SK-N-SH treated with all-trans-retinoic acid at 6 μM for 48 hours (cell line): ENCODE measurements around the gene NPB.

ENCODE experiments used
- ATAC-seq: fragments of 200-7000 bp; cut with Tn5 transposase; 3 replicates; pipeline ENCODE4 v1.9.1; 2020; ENCODE audit warnings: mild to moderate bottlenecking, moderate library complexity
- ARNTL ChIP-seq: fragments of 450-650 bp; formaldehyde crosslinking; IDR thresholded peaks from 2 replicates; pipeline ENCODE4 v1.5.0; 2020; ENCODE audit warnings: low read depth, mild to moderate bottlenecking, moderate library complexity, borderline replicate concordance
- BACH2 ChIP-seq: fragments of 250-450 bp; sonication (Bioruptor Pico); IDR thresholded peaks from 2 replicates; pipeline ENCODE4 v1.9.0; 2021; ENCODE audit warnings: mild to moderate bottlenecking, borderline replicate concordance
- CREB5 ChIP-seq: fragments of 250-450 bp; sonication (Bioruptor Pico); IDR thresholded peaks from 2 replicates; pipeline ENCODE4 v1.5.1; 2020; ENCODE audit warnings: low read depth, mild to moderate bottlenecking, moderate library complexity
- CSDC2 ChIP-seq: fragments of 250-450 bp; sonication (Bioruptor Pico); IDR thresholded peaks from 2 replicates; pipeline ENCODE4 v1.5.0; 2020; ENCODE audit warnings: mild to moderate bottlenecking, moderate library complexity
- ESRRG ChIP-seq: fragments of 250-450 bp; sonication (Bioruptor Pico); IDR thresholded peaks from 2 replicates; pipeline ENCODE4 v1.6.1; 2021; ENCODE audit warnings: mild to moderate bottlenecking
- GLIS3 ChIP-seq: fragments of 250-450 bp; sonication (Bioruptor Pico); IDR thresholded peaks from 2 replicates; pipeline ENCODE4 v1.5.0; 2020; ENCODE audit warnings: mild to moderate bottlenecking, moderate library complexity
- ISL1 ChIP-seq: fragments of 250-450 bp; sonication (Bioruptor Pico); IDR thresholded peaks from 2 replicates; pipeline ENCODE4 v2.1.2; 2022; ENCODE audit warnings: mild to moderate bottlenecking, moderate library complexity
- OSR1 ChIP-seq: fragments of 250-450 bp; sonication (Bioruptor Pico); IDR thresholded peaks from 2 replicates; pipeline ENCODE4 v1.8.0; 2022; ENCODE audit warnings: moderate library complexity, mild to moderate bottlenecking, inconsistent platforms
- POU6F1 ChIP-seq: fragments of 250-450 bp; sonication (Bioruptor Pico); IDR thresholded peaks from 2 replicates; pipeline ENCODE4 v1.8.0; 2021; ENCODE audit warnings: low read depth, mild to moderate bottlenecking, moderate library complexity, borderline replicate concordance
- PPARA ChIP-seq: fragments of 250-450 bp; sonication (Bioruptor Pico); IDR thresholded peaks from 2 replicates; pipeline ENCODE4 v1.5.0; 2020; ENCODE audit warnings: mild to moderate bottlenecking, borderline replicate concordance
- RARB ChIP-seq: fragments of 250-450 bp; sonication (Bioruptor Pico); IDR thresholded peaks from 2 replicates; pipeline ENCODE4 v1.8.0; 2021; ENCODE audit warnings: mild to moderate bottlenecking, moderate library complexity
- SNAI2 ChIP-seq: fragments of 250-450 bp; sonication (Bioruptor Pico); IDR thresholded peaks from 2 replicates; pipeline ENCODE4 v1.5.0; 2020; ENCODE audit warnings: mild to moderate bottlenecking, moderate library complexity
- TCF4 ChIP-seq: fragments of 250-450 bp; sonication (Bioruptor Pico); IDR thresholded peaks from 2 replicates; pipeline ENCODE4 v1.8.0; 2021; ENCODE audit warnings: mild to moderate bottlenecking, moderate library complexity, borderline replicate concordance
- TOX ChIP-seq: fragments of 250-450 bp; sonication (Bioruptor Pico); IDR thresholded peaks from 2 replicates; pipeline ENCODE4 v1.8.0; 2021; ENCODE audit warnings: mild to moderate bottlenecking, moderate library complexity, borderline replicate concordance
- ZC3H10 ChIP-seq: fragments of 250-450 bp; sonication (Bioruptor Pico); IDR thresholded peaks from 2 replicates; pipeline ENCODE4 v1.5.1; 2021; ENCODE audit warnings: mild to moderate bottlenecking, moderate library complexity
- ZFP3 ChIP-seq: fragments of 250-450 bp; sonication (Bioruptor Pico); IDR thresholded peaks from 2 replicates; pipeline ENCODE4 v1.5.0; 2020; ENCODE audit warnings: mild to moderate bottlenecking, moderate library complexity
- ZFP30 ChIP-seq: fragments of 450-650 bp; formaldehyde crosslinking; IDR thresholded peaks from 2 replicates; pipeline ENCODE4 v1.5.0; 2022; ENCODE audit warnings: mild to moderate bottlenecking, moderate library complexity
- ZNF565 ChIP-seq: fragments of 450-650 bp; formaldehyde crosslinking; conservative IDR thresholded peaks from 2 replicates; pipeline ENCODE4 v1.5.0; 2020; ENCODE audit warnings: low read depth, mild to moderate bottlenecking, moderate library complexity
- ZNF70 ChIP-seq: fragments of 450-650 bp; formaldehyde crosslinking; IDR thresholded peaks from 2 replicates; pipeline ENCODE4 v1.5.0; 2020; ENCODE audit warnings: mild to moderate bottlenecking, moderate library complexity
- ZNF8 ChIP-seq: fragments of 450-650 bp; formaldehyde crosslinking; IDR thresholded peaks from 2 replicates; pipeline ENCODE4 v1.5.0; 2020; ENCODE audit warnings: mild to moderate bottlenecking, moderate library complexity
- TF ChIP-seq, protein P1 (sequence below): fragments of 250-450 bp; sonication (Bioruptor Pico); IDR thresholded peaks from 2 replicates; pipeline ENCODE4 v1.5.0; 2020; ENCODE audit warnings: mild to moderate bottlenecking, moderate library complexity
- TF ChIP-seq, protein P2 (sequence below): fragments of 250-450 bp; sonication (Bioruptor Pico); IDR thresholded peaks from 2 replicates; pipeline ENCODE4 v1.5.1; 2021; ENCODE audit warnings: mild to moderate bottlenecking, moderate library complexity
- TF ChIP-seq, protein P3 (sequence below): fragments of 250-450 bp; sonication (Bioruptor Pico); IDR thresholded peaks from 2 replicates; pipeline ENCODE4 v1.8.0; 2020; ENCODE audit warnings: mild to moderate bottlenecking, moderate library complexity, borderline replicate concordance

Gene NPB

GRCh38 chr17:81891303-81891552 lies 10.8 kb upstream of the NPB start:
- TF ChIP-seq ZFP3 (no peak), ZNF8 (CRISPR knock-in tag) (no peak), POU6F1 (no peak), TOX (CRISPR knock-in tag) (no peak), BACH2 (no peak), GLIS3 (CRISPR knock-in tag) (no peak), SNAI2 (no peak), OSR1 (CRISPR knock-in tag) (no peak), RARB (CRISPR knock-in tag) (no peak), TCF4 (no peak), ARNTL (CRISPR knock-in tag) (no peak), ZNF565 (CRISPR knock-in tag) (no peak), CSDC2 (CRISPR knock-in tag) (no peak), ESRRG (CRISPR knock-in tag) (no peak), ISL1 (CRISPR knock-in tag) (no peak), CREB5 (CRISPR knock-in tag) (no peak)
- TF ChIP-seq, protein P1, sequence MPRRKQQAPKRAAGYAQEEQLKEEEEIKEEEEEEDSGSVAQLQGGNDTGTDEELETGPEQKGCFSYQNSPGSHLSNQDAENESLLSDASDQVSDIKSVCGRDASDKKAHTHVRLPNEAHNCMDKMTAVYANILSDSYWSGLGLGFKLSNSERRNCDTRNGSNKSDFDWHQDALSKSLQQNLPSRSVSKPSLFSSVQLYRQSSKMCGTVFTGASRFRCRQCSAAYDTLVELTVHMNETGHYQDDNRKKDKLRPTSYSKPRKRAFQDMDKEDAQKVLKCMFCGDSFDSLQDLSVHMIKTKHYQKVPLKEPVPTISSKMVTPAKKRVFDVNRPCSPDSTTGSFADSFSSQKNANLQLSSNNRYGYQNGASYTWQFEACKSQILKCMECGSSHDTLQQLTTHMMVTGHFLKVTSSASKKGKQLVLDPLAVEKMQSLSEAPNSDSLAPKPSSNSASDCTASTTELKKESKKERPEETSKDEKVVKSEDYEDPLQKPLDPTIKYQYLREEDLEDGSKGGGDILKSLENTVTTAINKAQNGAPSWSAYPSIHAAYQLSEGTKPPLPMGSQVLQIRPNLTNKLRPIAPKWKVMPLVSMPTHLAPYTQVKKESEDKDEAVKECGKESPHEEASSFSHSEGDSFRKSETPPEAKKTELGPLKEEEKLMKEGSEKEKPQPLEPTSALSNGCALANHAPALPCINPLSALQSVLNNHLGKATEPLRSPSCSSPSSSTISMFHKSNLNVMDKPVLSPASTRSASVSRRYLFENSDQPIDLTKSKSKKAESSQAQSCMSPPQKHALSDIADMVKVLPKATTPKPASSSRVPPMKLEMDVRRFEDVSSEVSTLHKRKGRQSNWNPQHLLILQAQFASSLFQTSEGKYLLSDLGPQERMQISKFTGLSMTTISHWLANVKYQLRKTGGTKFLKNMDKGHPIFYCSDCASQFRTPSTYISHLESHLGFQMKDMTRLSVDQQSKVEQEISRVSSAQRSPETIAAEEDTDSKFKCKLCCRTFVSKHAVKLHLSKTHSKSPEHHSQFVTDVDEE = no peak
- TF ChIP-seq, protein P2, sequence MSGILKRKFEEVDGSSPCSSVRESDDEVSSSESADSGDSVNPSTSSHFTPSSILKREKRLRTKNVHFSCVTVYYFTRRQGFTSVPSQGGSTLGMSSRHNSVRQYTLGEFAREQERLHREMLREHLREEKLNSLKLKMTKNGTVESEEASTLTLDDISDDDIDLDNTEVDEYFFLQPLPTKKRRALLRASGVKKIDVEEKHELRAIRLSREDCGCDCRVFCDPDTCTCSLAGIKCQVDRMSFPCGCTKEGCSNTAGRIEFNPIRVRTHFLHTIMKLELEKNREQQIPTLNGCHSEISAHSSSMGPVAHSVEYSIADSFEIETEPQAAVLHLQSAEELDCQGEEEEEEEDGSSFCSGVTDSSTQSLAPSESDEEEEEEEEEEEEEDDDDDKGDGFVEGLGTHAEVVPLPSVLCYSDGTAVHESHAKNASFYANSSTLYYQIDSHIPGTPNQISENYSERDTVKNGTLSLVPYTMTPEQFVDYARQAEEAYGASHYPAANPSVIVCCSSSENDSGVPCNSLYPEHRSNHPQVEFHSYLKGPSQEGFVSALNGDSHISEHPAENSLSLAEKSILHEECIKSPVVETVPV (CRISPR knock-in tag) = no peak
- TF ChIP-seq, protein P3, sequence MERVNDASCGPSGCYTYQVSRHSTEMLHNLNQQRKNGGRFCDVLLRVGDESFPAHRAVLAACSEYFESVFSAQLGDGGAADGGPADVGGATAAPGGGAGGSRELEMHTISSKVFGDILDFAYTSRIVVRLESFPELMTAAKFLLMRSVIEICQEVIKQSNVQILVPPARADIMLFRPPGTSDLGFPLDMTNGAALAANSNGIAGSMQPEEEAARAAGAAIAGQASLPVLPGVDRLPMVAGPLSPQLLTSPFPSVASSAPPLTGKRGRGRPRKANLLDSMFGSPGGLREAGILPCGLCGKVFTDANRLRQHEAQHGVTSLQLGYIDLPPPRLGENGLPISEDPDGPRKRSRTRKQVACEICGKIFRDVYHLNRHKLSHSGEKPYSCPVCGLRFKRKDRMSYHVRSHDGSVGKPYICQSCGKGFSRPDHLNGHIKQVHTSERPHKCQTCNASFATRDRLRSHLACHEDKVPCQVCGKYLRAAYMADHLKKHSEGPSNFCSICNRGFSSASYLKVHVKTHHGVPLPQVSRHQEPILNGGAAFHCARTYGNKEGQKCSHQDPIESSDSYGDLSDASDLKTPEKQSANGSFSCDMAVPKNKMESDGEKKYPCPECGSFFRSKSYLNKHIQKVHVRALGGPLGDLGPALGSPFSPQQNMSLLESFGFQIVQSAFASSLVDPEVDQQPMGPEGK (CRISPR knock-in tag) = no peak
- no peak for ATAC-seq

DNA sequence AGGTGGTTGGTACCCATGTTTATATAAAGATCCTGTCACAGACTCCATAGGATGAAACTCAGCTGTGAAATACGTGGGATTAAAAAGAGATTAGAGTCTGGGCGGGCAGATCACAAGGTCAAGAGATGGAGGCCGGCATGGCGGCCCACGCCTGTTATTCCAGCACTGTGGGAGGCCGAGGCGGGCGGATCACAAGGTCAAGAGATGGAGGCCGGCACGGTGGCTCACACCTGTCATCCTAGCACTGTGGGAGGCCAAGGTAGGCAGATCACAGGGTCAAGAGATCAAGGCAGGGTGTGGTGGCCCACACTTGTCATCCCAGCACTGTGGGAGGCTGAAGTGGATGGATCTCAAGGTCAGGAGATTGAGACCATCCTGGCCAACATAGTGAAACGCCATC lies 6.6 kb upstream of the NPB start:
- no peak for ATAC-seq
- TF ChIP-seq ZC3H10 (CRISPR knock-in tag) (no peak), GLIS3 (CRISPR knock-in tag) (no peak), PPARA (CRISPR knock-in tag) (no peak), ZNF565 (CRISPR knock-in tag) (no peak), CSDC2 (CRISPR knock-in tag) (no peak), ZNF70 (CRISPR knock-in tag) (no peak), TCF4 (no peak), ARNTL (CRISPR knock-in tag) (no peak), RARB (CRISPR knock-in tag) (no peak), ISL1 (CRISPR knock-in tag) (no peak), ZFP30 (CRISPR knock-in tag) (no peak), ZFP3 (no peak)
- TF ChIP-seq, protein P1 = no peak
